Measurements from ENCODE around the gene PDE8B. TPM values are rescaled to one million over a fixed set of nuclear protein-coding genes. Genes with fewer than 3 reads are reported as not detected.

PDE8B gene
- total RNA-seq, 1 experiment from 2014 or later: 0.07 TPM

- H3K9me3 Mint-ChIP-seq: no peaks in the 10 kb centered on the region
- peaks cover 13 to 15% of the 10 kb centered on the region in 2 experiments for H3K4me1 Mint-ChIP-seq
- no peak overlapping the region for H4K8ac ChIP-seq (replicated peaks; ENCODE audit: insufficient read length, low read depth, low read length)
Observed at GRCh38 chr5:77329664-77330430, 119.4 kb downstream of the PDE8B start.

More at GRCh38 chr5:77329664-77330430, 119.4 kb downstream of the PDE8B start:
- no peak overlapping the region for H2AK5ac ChIP-seq (ENCODE audit: insufficient read length, low read length)
- no peak overlapping the region for H3K4me2 ChIP-seq (ENCODE audit: insufficient read depth, insufficient read length, low read length)
- no peak overlapping the region for H2BK120ac ChIP-seq (ENCODE audit: low read depth, low read length, poor library complexity, severe bottlenecking)
- H3K27me3 ChIP-seq (ENCODE audit: insufficient read depth, low read length): no peaks in the 10 kb centered on the region
- no peak overlapping the region for H3K56ac ChIP-seq (ENCODE audit: insufficient read length, low read depth, low read length)
- H3K27ac ChIP-seq (ENCODE audit: insufficient read length, low read depth, low read length): no peak overlapping the region
- no peak overlapping the region for H4K5ac ChIP-seq (ENCODE audit: insufficient read length, low read depth, low read length)
- H3K36me3 Mint-ChIP-seq (ENCODE audit: insufficient read depth in 1 of 3, low read depth in 3 of 3): no peaks in the 10 kb centered on the region
- no peaks in the 10 kb centered on the region for H3K79me1 ChIP-seq (ENCODE audit: insufficient read depth, low read depth, low read length, poor library complexity, severe bottlenecking)
- H4K20me1 ChIP-seq (ENCODE audit: control insufficient read depth, insufficient read depth, insufficient read length): no peaks in the 10 kb centered on the region
- no peak overlapping the region for H3K18ac ChIP-seq (ENCODE audit: insufficient read length, low read depth, low read length)
- H2BK15ac ChIP-seq (ENCODE audit: low read depth, low read length): no peak overlapping the region
- H4K91ac ChIP-seq (ENCODE audit: insufficient read length, low read depth, low read length): no peak overlapping the region
- peaks cover 7% of the 10 kb centered on the region for H3K27me3 Mint-ChIP-seq (ENCODE audit: low read depth)
- H3T11ph ChIP-seq (ENCODE audit: low read length): no peak overlapping the region
- no peak overlapping the region for H2BK12ac ChIP-seq (ENCODE audit: insufficient read length, low read depth, low read length)
- H3K23me2 ChIP-seq (ENCODE audit: insufficient read length, low read depth, low read length, poor library complexity, severe bottlenecking): no peaks in the 10 kb centered on the region
- no peaks in the 10 kb centered on the region for H3K79me2 ChIP-seq (ENCODE audit: insufficient read depth, low read length)
- no peak overlapping the region for H3K14ac ChIP-seq (ENCODE audit: insufficient read depth, low read length)
- no peak overlapping the region for H3K4me3 Mint-ChIP-seq
- no peaks in the 10 kb centered on the region for H3K9me3 ChIP-seq (ENCODE audit: control insufficient read depth, low read depth, low read length)
- H3K4me1 ChIP-seq (ENCODE audit: insufficient read depth, low read length): peaks cover 4% of the 10 kb centered on the region; the same call in 1 of the 2 replicates
- no peak overlapping the region for H3K9ac ChIP-seq (ENCODE audit: extremely low read depth, insufficient read length, low read length)
- no peak overlapping the region for H3K23ac ChIP-seq (ENCODE audit: insufficient read length, low read depth, low read length)
- H2BK20ac ChIP-seq (ENCODE audit: low read depth, low read length, poor library complexity, severe bottlenecking): no peak overlapping the region
- no peak overlapping the region for H2BK5ac ChIP-seq (ENCODE audit: insufficient read length, low read length)
- TF ChIP-seq CTCF (conservative IDR thresholded peaks at IDR 0.05): no peak
- no peak for DNase-seq
- WGBS (ENCODE audit: extremely low coverage, insufficient read length, low lambda C conversion rate): no CpG with 5 or more reads among the region's 3 CpGs
- H3K27ac Mint-ChIP-seq: no peak overlapping the region
- no peak overlapping the region for H2AFZ ChIP-seq (ENCODE audit: low read length)
- no peak overlapping the region for H3K4ac ChIP-seq (ENCODE audit: low read depth, low read length)
